Heart right ventricle (tissue), 16 donors: ENCODE results near the gene WASL. TPM values are rescaled to one million over a fixed set of nuclear protein-coding genes. Genes with fewer than 3 reads are reported as not detected.

ENCODE experiments used
- ATAC-seq, 8 donors: fragments of 200-7000 bp; cut with Tn5 transposase; one replicate each; pipeline ENCODE4 v1.9.1; 2020; ENCODE audit warnings: mild to moderate bottlenecking in 8 of 8, moderate library complexity in 8 of 8, moderate number of reproducible peaks in 1 of 8
- DNase-seq, 2 donors: peaks; one replicate each; pipeline ENCODE4 v3.0.0-alpha.2; 2020
- H3K27ac ChIP-seq, 10 donors: fragments of 200-600 bp; sonication (generic) in 2 of 10; one replicate each; pipeline versions ENCODE4 v1.5.0 to v1.8.0; 2020 to 2022; ENCODE audit warnings: mild to moderate bottlenecking in 3 of 10
- H3K27me3 ChIP-seq, 7 donors: fragments of 200-600 bp; one replicate each; pipeline ENCODE4 v1.8.0; 2021 to 2022; ENCODE audit warnings: mild to moderate bottlenecking in 2 of 7
- H3K36me3 ChIP-seq, 9 donors: fragments of 200-600 bp; sonication (generic) in 1 of 9; one replicate each; pipeline versions ENCODE4 v1.5.0 to v1.8.0; 2020 to 2022; ENCODE audit warnings: mild to moderate bottlenecking in 2 of 9
- H3K4me1 ChIP-seq, 9 donors: fragments of 200-600 bp; sonication (generic) in 1 of 9; one replicate each; pipeline versions ENCODE4 v1.5.0 to v1.8.0; 2020 to 2022; ENCODE audit warnings: mild to moderate bottlenecking in 4 of 9
- H3K4me3 ChIP-seq, 10 donors: fragments of 200-600 bp; sonication (generic) in 2 of 10; one replicate each; pipeline versions ENCODE4 v1.5.0 to v1.8.0; 2020 to 2022; ENCODE audit warnings: mild to moderate bottlenecking in 7 of 10, moderate library complexity in 2 of 10
- H3K9me3 ChIP-seq, 11 donors: fragments of 200-600 bp in 10 of 11; sonication (generic) in 2 of 11; one replicate each; pipeline versions ENCODE4 v1.5.0 to v1.8.0; 2013 to 2022; ENCODE audit warnings: mild to moderate bottlenecking in 2 of 11, control low read depth in 1 of 11, moderate library complexity in 1 of 11
- CTCF ChIP-seq, 9 donors: fragments of 200-600 bp; sonication (generic) in 2 of 9; IDR thresholded peaks; one replicate each; pipeline versions ENCODE4 v1.5.0 to v1.8.0; 2021 to 2022; ENCODE audit warnings: antibody characterized with exemption in 9 of 9, mild to moderate bottlenecking in 5 of 9, moderate library complexity in 1 of 9
- WGBS, 2 donors: extraction: QIAGEN DNeasy Blood & Tissue Kit; methylation state at CpG; one replicate each; pipeline ENCODE4 v1.1.7; 2013; ENCODE audit warnings: inconsistent platforms in 1 of 2; 5-methylcytosine and 5-hydroxymethylcytosine counted together
- intact Hi-C, 10 donors: fragments of 100-400 bp; cut with DNase I; formaldehyde crosslinking; loops; one replicate each; pipeline versions ENCODE4 v1.11.1 to v1.14.2; 2022
- polyA plus RNA-seq, 2 donors: library from polyadenylated mRNA; stranded (reverse); fragments of 200-250 nt; gene quantifications; one replicate each; pipeline ENCODE4 v1.2.3, GENCODE V29; 2013
- total RNA-seq, 10 donors: library from RNA; stranded (reverse); fragmentation: NEBNext Ultra II Directional in 3 of 10; extraction: Animal tissue kit (Norgen Biotek cat#: 25700) in 3 of 10; gene quantifications; one replicate each; pipeline versions ENCODE4 v1.2.1 to v1.2.4, GENCODE V29; 2021 to 2023
- donor health status: Arrhythmogenic right ventricular cardiomyopathy.
- donor health status: ischemic (EF 13 %, LVEDD 7.1; RV severe dilation, severe dysfunction).
- donor health status: healthy with polysubstance abuse.
- donor health status: DM: no; HTN: yes; CAD: no.
- donor health status: DM: no; HTN: no; CAD: no.
- donor health status: ischemic (EF 25% LVEDD 6.9; RV normal size, moderate dysfunction).
- donor health status: ischemic (EF 25% LVEDD 5.7; RV mildly dilated, moderate dysfunction).
- donor health status: healthy.
- donor health status: DM: yes; HTN: yes; CAD: no.
- donor health status: Ischemic cardiomyopathy.
- donor health status: ischemic (EF 35%, LVEDD 5.7; RV mildly dilated, moderate dysfunction).
- donor health status: nonischemic (EF 11% LVEDD 7.7; RV severe dilation, severe dysfunction).
- donor health status: DM: yes; HTN: yes; CAD: no.
- donor health status: PGD.
- donor health status: ischemic (EF 29% LVEDD 5.4; RV normal size, mild dysfunction).
- donor health status: nonischemic (EF 23%, LVEDD 6.1; RV moderate dilation, normal function).

Gene WASL
- total and polyA plus RNA-seq, 12 donors = 10.7 to 30.0 (median 24.8) TPM

GRCh38 chr7:123660514-123661354 is 88.1 kb downstream of the WASL start:
- WGBS, 2 donors = 32 to 46% methylated on average over 8 of the region's 8 CpGs
- peaks cover 0 to 40% (median 0%) of the 10 kb centered on the region in 9 donors for H3K36me3 ChIP-seq
- intact Hi-C loops = no loop called here
- peaks cover 0 to 17% (median 3%) of the 10 kb centered on the region in 9 donors for H3K4me1 ChIP-seq
- no peak for TF ChIP-seq CTCF (IDR thresholded peaks at IDR 0.05)
- H3K27me3 ChIP-seq = no peaks in the 10 kb centered on the region
- peak overlapping the region; percentile 9 to 67 (median 52) for H3K4me3 ChIP-seq
- DNase-seq (no peak), ATAC-seq (peak in 1 of 8 donors; percentile 5)
- peak overlapping the region in 8 of 10 donors; percentile 52 to 96 (median 92) for H3K27ac ChIP-seq
- H3K9me3 ChIP-seq = no peaks in the 10 kb centered on the region

GRCh38 chr7:123658023-123658422 is 90.8 kb downstream of the WASL start:
- TF ChIP-seq CTCF (IDR thresholded peaks at IDR 0.05) = no peak
- WGBS, 2 donors = 40 to 61% methylated on average over 6 of the region's 6 CpGs
- Histone ChIP-seq H3K36me3 (peaks cover 0 to 17% (median 0%) of the 10 kb centered on the region in 9 donors), H3K27ac (peak overlapping the region; percentile 59 to 96 (median 90)), H3K4me3 (peak overlapping the region; percentile 34 to 67 (median 52)), H3K4me1 (peaks cover 0 to 14% (median under 1%) of the 10 kb centered on the region in 9 donors), H3K27me3 (no peaks in the 10 kb centered on the region), H3K9me3 (no peaks in the 10 kb centered on the region)
- ATAC-seq = peak in 5 of 8 donors; percentile 0 to 22 (median 8)
- intact Hi-C loops = loop anchor here in 1 of 10 donors (10.0 kb wide), 1 partner anchor 863 kb away; no protein-coding TSS in a partner anchor
- DNase-seq = no peak

GRCh38 chr7:123657304-123657685 is 91.5 kb downstream of the WASL start:
- Histone ChIP-seq H3K36me3 (peaks cover 0 to 15% (median 0%) of the 10 kb centered on the region in 9 donors), H3K4me1 (peaks cover 0 to 21% (median 6%) of the 10 kb centered on the region in 9 donors), H3K27ac (peak overlapping the region; percentile 59 to 96 (median 90)), H3K9me3 (no peaks in the 10 kb centered on the region), H3K4me3 (peak overlapping the region; percentile 34 to 72 (median 58)), H3K27me3 (no peaks in the 10 kb centered on the region)
- peak in 1 of 2 donors; percentile 33 for DNase-seq
- peak in 7 of 8 donors; percentile 29 to 61 (median 52) for ATAC-seq
- intact Hi-C loops = loop anchor here in 1 of 10 donors (10.0 kb wide), 1 partner anchor 862 kb away; no protein-coding TSS in a partner anchor
- no peak for TF ChIP-seq CTCF (IDR thresholded peaks at IDR 0.05)
- WGBS, 2 donors = 18 to 33% methylated on average over 1 of the region's 1 CpG

GRCh38 chr7:123656544-123657303 is 92.1 kb downstream of the WASL start:
- Histone ChIP-seq H3K27ac (peak overlapping the region; percentile 59 to 96 (median 90)), H3K4me3 (peak overlapping the region; percentile 34 to 72 (median 58)), H3K9me3 (no peaks in the 10 kb centered on the region), H3K4me1 (peaks cover 0 to 23% (median 6%) of the 10 kb centered on the region in 9 donors), H3K27me3 (no peaks in the 10 kb centered on the region), H3K36me3 (peaks cover 0 to 15% (median 0%) of the 10 kb centered on the region in 9 donors)
- ATAC-seq (peak in 1 of 8 donors; percentile 31), DNase-seq (no peak)
- TF ChIP-seq CTCF (IDR thresholded peaks at IDR 0.05) = no peak
- 41 to 52% methylated on average over 6 of the region's 6 CpGs for WGBS, 2 donors
- intact Hi-C loops = loop anchor here in 1 of 10 donors (10.0 kb wide), 1 partner anchor 862 kb away; no protein-coding TSS in a partner anchor
